Measurements from ENCODE around the gene GRIK4.

The GRIK4 gene

DNA sequence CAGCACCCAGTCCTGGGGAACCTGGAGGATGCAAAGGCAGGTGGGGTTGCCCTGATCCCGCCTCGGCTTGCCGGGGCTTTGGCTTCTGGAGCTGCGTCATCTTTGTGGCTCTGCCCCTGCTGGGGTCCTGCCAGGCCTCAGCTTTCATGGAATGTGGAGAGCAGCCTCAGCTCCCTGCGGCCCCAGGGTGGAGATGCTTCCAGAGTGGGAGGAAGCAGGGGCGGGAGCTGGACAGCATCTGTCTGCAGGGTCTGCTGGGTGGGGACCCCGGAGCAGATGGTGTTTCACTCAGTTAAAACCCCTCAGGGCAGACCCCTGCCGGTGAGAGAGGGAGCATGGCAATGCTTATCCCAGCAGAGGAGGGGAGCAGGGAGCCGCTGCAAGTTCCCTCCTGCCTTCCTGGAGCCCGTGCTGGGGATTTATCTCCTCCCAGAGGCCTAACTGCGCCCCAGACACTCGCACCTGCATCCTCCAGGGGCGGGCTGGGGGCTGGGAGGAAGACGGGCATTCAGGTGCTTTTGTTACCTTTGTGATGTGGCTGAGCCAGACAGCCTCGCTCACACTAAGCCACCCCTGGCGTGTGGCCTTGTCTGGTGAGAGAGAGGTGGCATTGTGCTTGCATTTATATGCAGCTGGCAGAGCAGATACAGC is 15.7 kb downstream of the GRIK4 start:
- no peak for DNase-seq

DNA sequence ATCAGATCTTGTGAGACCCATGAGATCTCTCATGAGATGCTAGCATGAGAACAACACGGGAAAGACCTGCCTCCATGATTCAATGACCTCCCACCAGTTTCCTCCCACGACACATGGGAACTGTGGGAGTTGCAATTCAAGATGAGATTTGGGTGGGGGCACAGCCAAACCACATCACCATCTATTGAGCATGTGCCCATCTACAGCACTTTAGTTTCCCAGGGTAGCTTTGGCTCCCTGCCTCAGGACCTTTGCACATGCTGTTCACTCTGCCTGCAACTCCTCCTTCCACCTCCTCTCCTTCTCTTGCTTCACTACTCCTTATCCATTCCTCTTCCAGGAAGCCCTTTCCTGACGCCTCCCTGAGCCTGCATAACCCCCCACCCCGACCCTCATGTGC is 17.2 kb downstream of the GRIK4 start:
- DNase-seq, result no peak

DNA sequence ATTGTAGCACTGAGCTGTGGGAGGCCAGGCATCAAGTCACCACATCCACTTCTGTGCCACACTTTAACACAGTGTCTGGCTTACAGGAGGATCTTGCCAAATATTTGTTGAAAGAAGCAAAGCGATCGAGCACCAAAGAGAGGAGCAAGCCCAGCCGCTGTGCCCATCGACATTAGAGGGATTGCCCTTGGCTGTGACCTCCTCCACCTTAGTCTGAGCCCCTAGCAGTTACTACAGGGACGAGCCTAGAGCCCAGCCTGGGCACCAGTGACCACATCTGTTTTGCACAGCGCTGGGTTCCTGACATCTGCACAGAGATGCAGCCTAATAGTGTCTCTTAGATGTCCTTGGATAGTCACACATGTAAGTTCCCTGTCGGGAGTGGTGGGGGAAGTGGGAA is 17.7 kb downstream of the GRIK4 start:
- DNase-seq, result no peak

GRCh38 chr11:120529911-120530310 is 18.4 kb downstream of the GRIK4 start:
- DNase-seq, result no peak

GRCh38 chr11:120532082-120532831 is 20.7 kb downstream of the GRIK4 start:
- no peak for DNase-seq

GRCh38 chr11:120532832-120533196 is 21.3 kb downstream of the GRIK4 start:
- DNase-seq, result no peak

GRCh38 chr11:120536091-120536796 is 24.7 kb downstream of the GRIK4 start:
- DNase-seq, result no peak

GRCh38 chr11:120536797-120537169 is 25.2 kb downstream of the GRIK4 start:
- DNase-seq, result no peak

GRCh38 chr11:120537996-120538395 is 26.4 kb downstream of the GRIK4 start:
- no peak for DNase-seq

DNA sequence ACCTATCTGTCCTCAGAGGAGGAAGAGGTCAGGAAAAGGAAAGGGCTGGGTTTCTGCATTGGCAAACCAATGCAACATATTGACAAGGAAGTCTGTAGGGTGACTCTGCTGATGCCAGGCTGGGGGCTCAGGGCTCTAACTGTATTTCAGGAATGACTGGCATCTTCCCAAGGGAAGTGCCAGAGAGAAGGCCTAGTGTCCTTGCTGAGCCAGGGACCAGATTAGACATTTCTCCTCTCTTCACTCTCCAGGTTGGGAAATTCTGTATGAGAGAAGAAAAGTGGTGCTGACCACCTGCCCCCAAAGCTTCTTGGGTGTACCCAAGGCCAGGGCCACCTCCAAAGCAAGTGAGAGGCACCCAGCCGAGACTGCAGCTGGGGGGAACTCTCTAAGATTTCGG is 27.2 kb downstream of the GRIK4 start:
- no peak for DNase-seq

DNA sequence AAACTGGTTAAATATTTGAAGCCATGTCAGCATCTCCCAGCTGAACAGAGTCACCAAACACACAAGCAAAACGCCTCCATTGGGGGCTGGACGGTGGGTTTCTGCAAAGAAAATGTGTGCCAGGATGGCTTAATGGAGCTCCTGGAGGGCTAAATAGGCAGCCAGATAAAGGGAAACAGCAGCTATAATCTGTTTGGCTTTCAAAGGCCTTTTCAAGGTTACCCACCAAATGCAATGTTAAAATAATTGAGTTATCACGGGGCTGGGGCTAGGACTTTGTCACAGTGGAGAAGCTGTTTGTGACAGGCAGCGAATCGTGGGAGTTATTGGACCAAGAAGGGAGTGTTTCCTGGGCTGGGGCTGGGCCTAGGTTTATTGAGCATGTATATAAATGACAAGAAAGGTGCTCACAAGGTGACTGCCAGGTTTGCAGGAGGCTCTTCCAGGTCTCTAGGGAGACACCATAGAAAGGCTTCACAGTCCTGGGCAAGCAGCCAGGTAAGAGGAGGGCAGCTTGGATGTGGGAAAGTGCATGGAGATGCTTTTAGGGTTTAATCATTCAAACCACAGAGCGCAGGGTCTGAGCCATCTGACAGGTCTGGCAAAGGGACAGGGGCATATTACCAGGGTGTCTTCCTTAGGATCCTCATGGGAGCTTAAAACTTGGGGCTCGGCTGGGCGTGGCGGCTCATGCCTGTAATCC is 28.3 kb downstream of the GRIK4 start:
- DNase-seq, result peak; percentile 59

DNA sequence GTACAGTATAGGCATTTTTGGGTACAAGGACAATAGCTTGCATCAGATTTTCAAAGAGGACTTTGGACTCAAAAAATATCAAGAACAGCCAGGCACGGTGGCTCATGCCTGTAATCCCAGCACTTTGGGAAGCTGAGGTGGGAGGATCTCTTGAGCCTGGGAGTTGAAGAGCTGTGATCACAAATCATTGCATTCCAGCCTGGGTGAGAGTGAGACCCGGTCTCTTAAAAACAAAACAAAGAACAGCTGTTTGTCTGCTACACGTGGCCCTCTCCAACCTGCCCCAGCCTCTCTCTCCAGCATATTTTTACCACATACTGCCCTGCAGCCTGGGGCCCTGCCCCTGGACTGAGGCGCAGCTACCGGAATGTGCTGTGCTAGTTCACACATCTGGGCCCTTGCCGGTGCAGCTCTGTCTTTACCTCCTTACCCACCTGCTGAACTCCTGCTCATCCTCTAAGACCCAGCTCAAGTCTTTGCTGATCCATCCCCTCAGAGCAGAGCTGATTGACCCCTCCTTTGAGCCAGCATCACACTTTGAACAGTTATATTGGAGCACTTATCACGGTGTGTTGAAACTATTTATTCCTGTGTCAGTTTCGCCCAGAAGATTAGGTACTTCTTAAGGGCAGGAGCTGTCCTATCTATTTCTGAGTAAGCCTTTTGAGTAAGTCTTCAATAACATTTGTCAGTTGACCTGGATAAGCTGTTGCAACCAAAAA is 29.4 kb downstream of the GRIK4 start:
- no peak for DNase-seq

DNA sequence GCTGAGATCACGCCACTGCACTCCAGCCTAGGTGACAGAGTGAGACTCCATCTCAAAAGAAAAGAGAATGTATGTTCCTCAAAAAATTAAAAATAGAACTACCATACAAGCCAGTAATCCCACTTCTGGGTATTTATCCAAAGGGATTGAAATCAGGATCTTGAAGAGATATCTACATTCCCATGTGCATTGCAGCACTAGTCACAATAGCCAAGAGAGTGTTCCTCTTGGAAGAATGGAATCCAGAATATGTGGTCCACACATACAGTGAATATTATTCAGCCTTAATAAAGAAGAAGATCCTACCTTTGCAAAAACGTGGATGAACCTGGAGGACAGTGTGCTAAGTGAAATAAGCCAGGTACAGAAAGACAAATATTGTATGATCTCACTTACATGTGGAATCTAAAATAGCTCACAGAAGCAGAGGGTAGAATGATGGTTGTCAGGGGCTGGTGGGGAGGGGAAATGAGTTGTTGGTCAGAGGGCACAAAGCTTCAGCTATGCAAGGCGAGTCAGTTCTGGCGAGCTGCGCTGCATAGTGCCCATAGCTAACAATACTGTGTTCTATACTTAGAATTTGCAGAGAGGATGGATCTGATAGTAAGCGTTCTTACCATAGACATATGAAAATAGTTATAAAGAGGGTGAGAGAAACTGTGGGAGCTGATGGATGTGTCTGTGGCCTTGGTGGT is 32.1 kb downstream of the GRIK4 start:
- DNase-seq, result no peak

DNA sequence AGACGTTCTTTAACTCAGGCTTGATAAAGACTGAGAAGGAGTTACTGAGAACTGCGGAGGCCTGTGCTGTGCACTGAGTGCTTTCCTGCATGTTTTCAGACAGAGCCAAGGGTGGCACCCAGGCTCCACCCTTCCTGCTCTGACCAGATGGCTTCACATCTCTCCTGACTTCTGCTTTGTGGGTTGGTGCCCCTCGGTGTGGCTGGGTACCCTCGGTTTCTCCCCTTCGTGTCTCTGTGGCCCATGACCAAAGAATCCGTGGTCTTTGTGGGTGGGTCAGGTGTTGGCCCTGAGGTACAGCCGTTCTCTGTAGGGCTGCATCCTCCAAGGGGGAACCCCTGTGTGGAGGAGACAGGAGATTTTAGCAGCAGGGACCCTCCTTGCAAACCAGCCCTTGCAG is 34.3 kb downstream of the GRIK4 start:
- DNase-seq, result no peak

- DNase-seq, result no peak
These were observed 35.0 kb downstream of the GRIK4 start for GRCh38 chr11:120546312-120547205.

DNA sequence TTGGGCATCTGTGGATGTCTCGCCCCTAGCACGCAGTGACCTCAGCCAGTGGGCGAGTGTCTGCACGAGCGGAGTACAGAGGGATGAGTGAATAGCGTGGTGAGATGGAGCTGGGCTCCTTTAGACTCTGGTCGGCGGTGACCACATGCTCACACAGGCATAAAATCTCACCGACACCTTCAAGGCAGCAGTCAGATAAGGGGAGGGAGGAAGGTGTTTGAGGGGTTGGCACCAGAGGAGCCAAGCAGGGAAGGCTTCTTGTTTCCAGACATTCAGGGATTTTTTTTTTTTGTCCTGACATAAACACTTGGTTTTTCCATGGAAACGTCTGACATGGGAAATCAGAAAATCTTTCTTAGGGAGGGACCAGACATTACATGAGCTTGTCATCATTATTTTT is 35.8 kb downstream of the GRIK4 start:
- DNase-seq, result no peak

GRCh38 chr11:120547811-120548681 is 36.5 kb downstream of the GRIK4 start:
- DNase-seq, result peak; percentile 79

DNA sequence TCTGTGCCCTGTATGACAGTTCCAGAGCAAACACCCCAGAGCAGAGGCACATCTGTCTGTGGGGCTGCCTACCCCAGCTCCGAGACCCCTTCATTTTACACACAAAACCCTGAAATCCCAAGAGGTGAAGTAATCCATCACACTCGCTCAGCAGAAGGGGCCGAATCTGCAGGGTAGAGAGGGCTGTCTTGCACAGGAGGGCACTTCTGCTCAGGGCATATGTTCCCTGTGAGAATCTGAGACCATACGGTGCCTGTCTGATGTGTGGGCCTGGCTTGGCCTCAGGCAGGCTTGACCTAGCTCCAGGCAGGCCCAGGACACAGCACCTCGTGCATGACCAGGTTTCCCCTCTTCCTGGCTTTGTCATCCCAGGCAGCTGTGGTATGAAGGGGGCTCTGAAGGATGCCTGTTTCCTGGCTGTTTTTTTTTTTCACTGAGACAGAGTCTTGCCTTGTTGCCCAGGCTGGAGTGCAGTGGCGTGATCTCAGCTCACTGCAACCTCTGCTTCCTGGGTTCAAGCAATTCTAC is 37.2 kb downstream of the GRIK4 start:
- no peak for DNase-seq

DNA sequence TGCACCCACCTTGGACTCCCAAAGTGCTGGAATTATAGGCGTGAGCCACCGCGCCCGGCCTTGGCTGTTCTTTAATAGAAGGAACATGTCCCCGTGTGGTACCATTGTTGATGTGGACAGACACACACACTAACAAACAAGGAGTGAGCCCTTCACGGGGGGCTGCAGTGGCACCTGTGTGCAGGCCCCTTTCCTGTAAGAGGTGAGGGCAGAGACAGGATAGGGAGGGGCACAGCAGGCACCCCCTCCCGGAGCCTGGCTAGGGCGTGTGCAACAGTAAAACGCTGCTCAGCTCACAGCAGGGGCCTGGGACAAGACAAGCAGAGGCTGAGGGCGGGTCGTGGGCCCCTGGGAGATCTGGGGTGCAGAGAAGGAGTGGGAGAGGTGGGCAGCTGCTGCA is 37.8 kb downstream of the GRIK4 start:
- DNase-seq, result no peak

DNA sequence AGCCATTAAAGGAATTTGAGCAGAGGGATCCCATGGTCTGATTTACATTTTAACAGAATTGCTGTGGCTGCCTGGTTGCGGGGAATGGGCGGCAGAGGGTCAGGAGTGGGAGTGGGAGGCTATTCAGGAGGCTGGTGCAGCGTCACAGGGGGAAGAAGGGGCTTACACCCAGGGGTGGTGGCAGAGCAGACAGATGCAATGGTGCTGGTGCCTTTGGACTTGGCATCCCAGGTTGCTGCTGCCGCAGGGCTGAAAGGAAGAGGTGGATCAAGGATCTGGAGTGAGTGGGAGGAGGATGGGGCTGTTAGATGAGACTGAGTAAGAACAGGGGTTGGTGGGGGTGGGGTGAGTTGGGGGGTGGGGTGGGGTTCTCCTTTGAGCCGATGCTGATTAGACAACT is 38.5 kb downstream of the GRIK4 start:
- no peak for DNase-seq
